HL-60 (cell line): ENCODE results near the gene DDR2.

ENCODE experiments used
- DNase-seq, 2 experiments: peaks; one replicate each; pipeline ENCODE4 v3.0.0-alpha.2; 2010 to 2020; ENCODE audit warnings: low read depth in 1 of 2, low spot score in 1 of 2
- H3K27ac ChIP-seq: fragments of 250-450 bp; sonication (Bioruptor Pico); replicated peaks from 2 replicates; pipeline ENCODE4 v1.5.1; 2020; ENCODE audit warnings: mild to moderate bottlenecking, moderate library complexity
- H3K27me3 ChIP-seq: fragments of 250-450 bp; sonication (Bioruptor Pico); 2 replicates; pipeline ENCODE4 v1.5.1; 2021; ENCODE audit warnings: mild to moderate bottlenecking, moderate library complexity; ENCODE audit not compliant: insufficient read depth, poor library complexity, severe bottlenecking
- H3K4me3 ChIP-seq: replicated peaks from 2 replicates; pipeline ENCODE4 v1.5.1; 2011; ENCODE audit warnings: mild to moderate bottlenecking, control low read depth, low read length; ENCODE audit not compliant: insufficient read depth
- CTCF ChIP-seq: IDR thresholded peaks from one replicate; pipeline ENCODE4 v1.5.1; 2011; ENCODE audit warnings: low read length, control low read depth, inconsistent platforms; ENCODE audit not compliant: insufficient read depth
- GABPA ChIP-seq: IDR thresholded peaks from 2 replicates; pipeline ENCODE4 v1.6.1; 2012; ENCODE audit warnings: low read depth
- POLR2AphosphoS5 ChIP-seq: IDR thresholded peaks from 2 replicates; pipeline ENCODE4 v1.6.1; 2012; ENCODE audit warnings: low read depth
- REST ChIP-seq: IDR thresholded peaks from 2 replicates; pipeline ENCODE4 v1.6.1; 2012; ENCODE audit warnings: low read depth; ENCODE audit not compliant: insufficient replicate concordance
- SPI1 ChIP-seq: IDR thresholded peaks from 2 replicates; pipeline ENCODE4 v1.6.1; 2012; ENCODE audit warnings: low read depth, mild to moderate bottlenecking, borderline replicate concordance

DDR2 gene

GRCh38 chr1:162691999-162692575 lies 59.8 kb downstream of the DDR2 start:
- Histone ChIP-seq H3K27me3 (no peaks in the 10 kb centered on the region), H3K27ac (no peak overlapping the region), H3K4me3 (no peak overlapping the region)
- TF ChIP-seq REST (no peak), CTCF (no peak), POLR2AphosphoS5 (no peak), GABPA (no peak), SPI1 (no peak)
- no peak for DNase-seq

GRCh38 chr1:162694911-162695310 lies 62.6 kb downstream of the DDR2 start:
- H3K4me3 ChIP-seq = no peak overlapping the region
- no peak for TF ChIP-seq CTCF
- no peak for TF ChIP-seq GABPA
- TF ChIP-seq POLR2AphosphoS5 = no peak
- TF ChIP-seq REST = no peak
- TF ChIP-seq SPI1 = no peak
- no peaks in the 10 kb centered on the region for H3K27me3 ChIP-seq
- DNase-seq = no peak
- H3K27ac ChIP-seq = no peak overlapping the region

- no peak for TF ChIP-seq REST
- Histone ChIP-seq H3K4me3 (no peak overlapping the region), H3K27me3 (no peaks in the 10 kb centered on the region), H3K27ac (no peak overlapping the region)
- no peak for DNase-seq
Measured at GRCh38 chr1:162695687-162696086, 63.4 kb downstream of the DDR2 start.
